CD4-positive, alpha-beta T cell treated with Interleukin-12 subunit alpha and Interleukin-12 subunit beta, for 1 hour (primary cell): ENCODE measurements around the gene HTRA3.

Experiments used
- DNase-seq: peaks from one replicate; pipeline ENCODE4 v3.0.0-alpha.2; 2020

Gene HTRA3

DNA sequence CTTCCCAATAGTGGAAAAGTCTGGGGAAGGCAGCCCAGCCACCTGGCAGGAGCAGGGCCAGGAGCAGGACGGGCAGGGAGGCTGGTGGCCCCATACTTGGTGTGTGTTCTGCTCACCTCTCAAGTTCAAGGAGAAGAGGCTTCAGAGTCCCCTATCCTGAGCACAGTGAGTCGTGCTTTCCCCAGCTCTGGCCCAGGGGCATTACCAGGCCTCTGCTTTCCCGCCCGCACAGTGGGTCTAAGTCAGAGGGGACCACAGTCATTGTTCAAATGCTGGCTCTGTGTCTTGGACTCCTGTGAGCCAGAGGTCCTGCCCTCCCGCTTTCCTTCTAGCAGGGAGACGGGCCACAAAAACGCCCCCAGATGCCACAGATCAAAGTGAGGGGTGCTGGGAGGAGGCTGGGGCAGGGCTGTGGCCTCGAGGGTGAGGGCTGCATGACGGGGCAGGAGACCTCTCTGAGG, 27.6 kb downstream of the HTRA3 start:
- no peak for DNase-seq

DNA sequence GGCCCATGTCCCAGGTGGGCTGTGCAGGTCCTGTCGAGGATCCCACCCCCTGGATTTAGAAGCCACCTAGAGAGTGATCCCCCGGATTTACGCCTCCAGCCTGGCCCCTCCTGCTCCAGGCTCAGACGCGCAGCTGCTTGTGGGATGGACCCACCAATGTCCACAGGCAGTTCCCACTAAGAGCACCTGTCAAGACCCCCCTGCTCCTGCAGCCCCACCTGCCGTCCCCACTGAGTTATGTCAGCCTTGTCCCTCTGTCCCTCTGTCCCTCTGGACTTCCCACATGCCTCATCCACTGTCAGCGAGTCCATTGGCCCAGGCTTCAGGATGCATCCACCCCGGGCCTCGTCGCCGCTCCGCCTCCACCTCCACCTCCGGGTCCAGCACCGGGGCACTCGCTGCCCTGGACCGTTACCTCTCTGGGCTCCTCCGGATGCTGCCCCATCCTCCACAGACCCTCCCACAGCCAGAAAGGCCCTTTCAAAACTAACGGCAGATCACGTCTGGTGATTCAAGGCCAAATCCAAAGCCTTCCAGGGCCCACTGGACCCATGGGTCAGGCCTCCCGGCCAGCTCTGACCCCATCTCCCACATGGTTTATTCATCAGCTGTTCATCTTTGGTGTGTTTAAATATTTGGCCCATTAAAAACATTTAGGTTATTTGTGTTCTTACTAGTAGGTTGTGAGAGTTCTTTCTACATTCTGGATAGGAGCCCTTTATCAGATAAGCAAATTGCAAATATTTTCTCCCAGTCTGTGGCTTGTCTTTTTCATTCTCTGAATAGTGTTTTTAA, 28.3 kb downstream of the HTRA3 start:
- DNase-seq = no peak

DNA sequence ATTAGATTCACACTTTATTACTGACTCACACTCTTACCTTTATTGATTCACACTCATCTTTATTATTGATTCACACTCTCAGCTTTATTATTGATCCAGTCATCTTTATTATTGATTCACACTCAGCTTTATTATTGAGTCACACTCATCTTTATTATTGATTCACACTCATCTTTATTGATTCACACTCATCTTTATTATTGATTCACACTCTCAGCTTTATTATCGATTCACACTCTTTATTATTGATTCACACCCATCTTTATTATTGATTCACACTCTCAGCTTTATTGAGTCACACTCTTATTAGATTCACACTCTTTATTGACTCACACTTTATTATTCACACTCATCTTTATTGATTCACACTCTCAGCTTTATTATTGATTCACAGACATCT, 31.3 kb downstream of the HTRA3 start:
- no peak for DNase-seq

- no peak for DNase-seq
These were observed 32.5 kb downstream of the HTRA3 start for GRCh38 chr4:8301851-8302730.

DNA sequence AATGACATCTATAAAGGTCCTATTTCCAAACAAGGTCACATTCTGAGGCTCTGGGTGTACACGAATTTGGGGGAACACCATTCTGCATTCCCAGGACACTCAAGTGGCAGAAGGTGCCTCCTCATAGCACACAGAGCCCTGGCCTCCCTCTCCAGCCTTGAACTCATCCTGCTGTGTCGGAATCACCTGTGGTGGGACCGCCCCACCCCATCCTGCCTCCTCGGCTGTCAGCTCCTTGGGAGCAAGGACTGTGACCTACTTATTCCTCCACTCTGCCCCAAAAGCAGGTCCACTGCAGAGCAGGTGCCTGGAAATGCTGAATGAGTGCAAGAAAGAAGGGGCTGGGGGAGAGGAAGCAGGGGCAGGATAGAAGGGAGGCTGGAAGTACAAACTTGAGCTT, 33.5 kb downstream of the HTRA3 start:
- no peak for DNase-seq

DNA sequence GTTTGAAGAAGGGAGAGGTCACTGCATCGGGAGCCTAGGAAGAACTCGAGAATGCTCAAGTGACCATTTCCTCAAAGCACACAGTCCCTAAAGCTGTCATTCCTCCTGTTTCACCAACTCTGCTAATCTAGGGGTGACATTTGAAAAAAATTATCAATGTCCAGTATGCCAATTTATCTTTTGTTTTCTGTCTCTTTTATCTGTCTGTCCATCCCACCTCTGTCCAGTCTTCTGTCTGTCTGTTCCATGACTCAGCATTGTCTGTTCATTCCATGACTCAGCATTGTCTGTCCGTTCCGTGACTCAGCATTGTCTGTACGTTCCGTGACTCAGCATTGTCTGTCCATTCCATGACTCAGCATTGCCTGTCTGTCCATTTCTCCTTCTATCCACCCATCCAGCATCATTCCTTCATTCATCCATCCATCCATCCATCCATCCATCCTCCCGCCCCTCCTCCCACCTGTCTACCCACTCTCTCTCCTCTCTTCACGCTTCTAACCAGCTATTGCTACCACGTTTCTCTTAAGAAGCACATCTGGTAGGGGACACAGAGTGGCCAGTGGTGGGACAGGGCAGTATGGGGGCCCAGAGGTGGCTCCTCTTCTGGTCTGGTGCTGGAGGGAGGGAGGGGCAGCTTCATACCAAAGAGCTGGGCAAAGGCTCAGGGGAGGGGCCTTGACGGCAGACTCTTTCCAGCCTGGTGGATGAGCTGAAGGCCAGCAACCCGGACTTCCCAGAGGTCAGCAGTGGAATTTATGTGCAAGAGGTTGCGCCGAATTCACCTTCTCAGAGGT, 34.1 kb downstream of the HTRA3 start:
- DNase-seq = no peak

DNA sequence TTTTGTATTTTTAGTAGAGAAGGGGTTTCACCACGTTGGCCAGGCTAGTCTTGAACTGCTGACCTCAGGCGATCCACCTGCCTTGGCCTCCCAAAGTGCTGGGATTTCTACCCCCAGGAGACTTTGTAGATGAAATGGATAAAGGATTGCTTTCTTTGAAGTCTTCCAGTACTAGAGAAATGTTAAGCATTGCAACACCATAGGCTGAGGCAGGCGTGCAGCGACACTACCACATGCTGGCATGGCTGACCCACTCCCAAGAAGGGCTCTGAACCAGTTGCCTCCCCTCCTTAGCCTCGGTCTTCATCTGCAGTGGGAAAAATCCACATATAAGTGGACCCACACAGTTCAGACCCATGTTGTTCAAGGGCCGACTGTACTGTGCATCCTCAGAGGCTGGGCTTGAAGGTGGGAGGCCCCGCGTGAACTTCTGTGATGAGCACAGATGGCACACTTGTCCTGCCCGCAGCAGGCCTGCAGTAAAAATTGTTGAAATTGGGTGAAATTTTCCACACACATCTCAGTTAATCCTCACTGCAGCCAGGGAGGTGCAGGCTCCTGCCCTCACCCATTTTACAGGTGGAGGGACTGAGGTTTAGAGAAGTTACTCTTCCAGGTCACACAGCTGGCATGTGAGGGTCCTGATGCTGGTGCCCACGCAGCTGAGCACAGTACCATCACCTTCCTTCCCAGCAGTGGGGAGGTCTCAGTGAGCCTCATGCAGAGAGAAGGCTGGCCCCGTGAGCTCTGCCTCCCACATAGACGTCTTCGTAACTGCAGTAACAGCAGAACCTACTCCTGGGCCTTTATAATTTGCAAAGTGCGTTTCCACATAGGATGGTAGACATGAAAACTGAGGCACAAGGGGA, 35.5 kb downstream of the HTRA3 start:
- no peak for DNase-seq

DNA sequence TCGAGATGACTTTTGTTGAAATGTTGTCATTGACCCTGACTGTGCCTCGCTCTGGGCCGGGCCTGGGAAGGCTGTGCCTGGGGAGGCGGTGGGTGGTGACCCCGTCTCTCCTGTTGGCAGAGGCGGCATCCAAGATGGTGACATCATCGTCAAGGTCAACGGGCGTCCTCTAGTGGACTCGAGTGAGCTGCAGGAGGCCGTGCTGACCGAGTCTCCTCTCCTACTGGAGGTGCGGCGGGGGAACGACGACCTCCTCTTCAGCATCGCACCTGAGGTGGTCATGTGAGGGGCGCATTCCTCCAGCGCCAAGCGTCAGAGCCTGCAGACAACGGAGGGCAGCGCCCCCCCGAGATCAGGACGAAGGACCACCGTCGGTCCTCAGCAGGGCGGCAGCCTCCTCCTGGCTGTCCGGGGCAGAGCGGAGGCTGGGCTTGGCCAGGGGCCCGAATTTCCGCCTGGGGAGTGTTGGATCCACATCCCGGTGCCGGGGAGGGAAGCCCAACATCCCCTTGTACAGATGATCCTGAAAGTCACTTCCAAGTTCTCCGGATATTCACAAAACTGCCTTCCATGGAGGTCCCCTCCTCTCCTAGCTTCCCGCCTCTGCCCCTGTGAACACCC, 36.4 kb downstream of the HTRA3 start:
- no peak for DNase-seq

- DNase-seq = no peak
These were observed 37.0 kb downstream of the HTRA3 start for GRCh38 chr4:8306511-8307021.

- DNase-seq = no peak
These were observed 37.6 kb downstream of the HTRA3 start for GRCh38 chr4:8307121-8307520.

GRCh38 chr4:8307714-8308113, 38.2 kb downstream of the HTRA3 start:
- DNase-seq = no peak

DNA sequence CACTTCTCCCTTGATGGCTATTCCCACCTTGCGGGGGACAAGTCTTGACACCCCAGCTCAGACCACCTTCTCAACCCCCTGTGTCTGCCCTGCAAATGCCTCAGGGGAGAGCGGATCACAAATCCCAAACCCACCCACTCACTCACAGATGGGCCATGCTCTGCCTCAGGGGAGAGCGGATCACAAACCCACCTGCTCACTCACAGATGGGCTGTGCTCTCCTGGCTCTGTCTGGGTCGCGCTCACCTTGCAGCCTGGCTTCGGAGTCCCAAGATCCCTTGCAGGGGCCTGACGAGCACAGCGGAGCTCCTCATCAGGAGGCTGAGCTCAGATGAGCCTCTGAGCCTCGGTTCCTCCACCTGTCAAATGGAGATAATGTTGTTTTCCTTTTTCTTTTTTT, 38.6 kb downstream of the HTRA3 start:
- DNase-seq = no peak

GRCh38 chr4:8308856-8309771, 39.6 kb downstream of the HTRA3 start:
- no peak for DNase-seq

- DNase-seq = no peak
These were observed 40.8 kb downstream of the HTRA3 start for GRCh38 chr4:8310306-8310705.

DNA sequence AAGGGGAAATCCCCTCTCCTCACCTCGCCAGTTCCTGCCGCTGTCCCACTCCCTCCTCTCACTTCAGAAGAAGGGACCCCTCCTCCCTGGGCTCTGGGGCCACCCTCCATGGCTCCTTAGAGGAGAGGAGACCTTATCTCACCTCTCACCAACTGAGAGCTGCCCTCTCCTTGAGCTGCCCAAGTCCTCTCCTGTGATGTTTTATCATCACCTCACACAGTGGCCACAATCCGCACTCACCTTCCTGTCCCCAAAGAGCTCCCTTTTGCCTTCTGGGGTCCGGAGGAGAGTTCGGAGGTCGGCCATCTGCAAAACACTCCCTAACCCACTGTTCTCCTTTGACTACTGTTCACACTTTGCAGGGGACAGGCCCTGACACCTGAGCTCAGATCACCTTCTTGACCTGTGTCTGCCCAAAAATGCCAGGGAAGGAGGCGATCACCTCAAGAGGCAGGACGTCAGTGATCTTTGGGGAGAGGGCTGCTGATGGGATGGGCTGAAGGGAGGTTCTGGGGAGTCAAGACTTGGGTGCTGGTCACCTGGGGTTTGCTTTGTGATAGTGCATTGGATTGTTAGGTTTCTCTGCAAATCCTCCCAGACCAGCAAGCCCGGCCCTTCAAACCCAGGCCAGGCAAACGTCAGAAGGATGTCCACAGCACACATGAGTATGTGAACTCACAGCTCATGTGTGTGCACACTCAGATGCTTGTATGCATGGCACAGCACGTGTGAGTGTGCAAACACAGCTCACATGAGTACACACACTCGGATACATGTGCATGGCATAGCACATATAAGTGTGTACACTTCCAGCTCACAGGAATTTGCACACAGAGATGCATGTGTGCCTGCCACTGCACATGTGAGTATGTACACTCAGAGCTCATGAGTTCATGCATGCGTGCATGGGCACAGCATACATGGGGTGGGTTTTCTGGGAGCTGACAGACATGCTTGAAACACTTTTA, 41.8 kb downstream of the HTRA3 start:
- DNase-seq = no peak

DNA sequence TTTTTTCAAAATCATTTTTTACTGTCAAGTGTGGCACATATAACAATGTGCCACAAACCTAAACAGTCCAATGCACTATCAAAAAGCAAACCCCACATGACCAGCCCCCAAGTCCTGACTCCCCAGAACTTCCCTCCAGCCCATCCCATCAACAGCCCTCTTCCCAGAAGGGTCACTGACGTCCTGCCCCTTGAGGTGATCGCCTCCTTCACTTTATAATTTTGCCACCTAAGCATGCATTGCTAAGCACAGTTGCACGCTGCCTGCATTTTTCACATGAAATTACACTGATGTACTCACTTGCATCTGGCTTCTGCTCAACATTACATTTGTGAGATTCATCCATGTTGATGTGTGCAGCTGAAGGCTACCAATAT, 42.5 kb downstream of the HTRA3 start:
- DNase-seq = no peak

DNA sequence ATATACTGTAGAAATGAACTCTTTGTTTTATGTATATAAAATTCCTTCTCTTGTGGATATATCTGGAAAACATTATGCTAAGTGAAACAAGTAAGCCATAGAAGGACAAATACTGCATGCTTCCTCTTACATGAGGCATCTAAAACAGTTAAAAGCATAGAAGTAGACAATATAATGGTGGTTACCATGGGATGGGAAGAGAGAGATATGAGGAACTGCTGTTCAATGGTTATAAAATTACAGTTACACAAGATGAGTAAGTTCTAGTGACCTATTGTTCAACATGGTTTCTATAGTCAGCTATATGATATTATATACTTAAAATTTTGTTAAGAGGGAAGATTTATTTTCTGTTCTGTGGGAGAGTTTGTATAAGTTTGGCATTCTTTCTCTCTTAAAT, 43.4 kb downstream of the HTRA3 start:
- DNase-seq = no peak

GRCh38 chr4:8314691-8315255, 45.2 kb downstream of the HTRA3 start:
- no peak for DNase-seq
